Measurements from ENCODE around the gene OR8B3.

GRCh38 chr11:124442442-124442841 lies 43.6 kb upstream of the OR8B3 start:
- no peak for TF ChIP-seq EP300 (IDR thresholded peaks at IDR 0.05)
- TF ChIP-seq CTCF (IDR thresholded peaks at IDR 0.05) = no peak
- no peak for TF ChIP-seq POLR2A (IDR thresholded peaks at IDR 0.05)

All from sigmoid colon (tissue), 4 donors.